Activated B cell treated with CpG ODN at 0.5 μM for 24 hours (primary cell): ENCODE results near the gene PLEKHG2. TPM values are rescaled to one million over a fixed set of nuclear protein-coding genes. Genes with fewer than 3 reads are reported as not detected.

Experiments
- ATAC-seq: fragments of 200-7000 bp; cut with Tn5 transposase; one replicate; pipeline ENCODE4 v1.10.0; 2021; ENCODE audit warnings: low read depth, mild to moderate bottlenecking, moderate library complexity
- CTCF ChIA-PET: fragments of 350-600 bp; sonication (Branson Sonifier 250); formaldehyde crosslinking; loops from one replicate; lab custom pipeline; 2021; ENCODE audit warnings: antibody characterized with exemption; lab: Charles Lee
- POLR2A ChIA-PET: fragments of 350-600 bp; sonication (Branson Sonifier 250); formaldehyde crosslinking; loops from one replicate; lab custom pipeline; 2021; ENCODE audit warnings: antibody characterized with exemption; lab: Charles Lee
- DNase-seq: peaks from one replicate; pipeline ENCODE4 v3.0.0; 2022
- H3K27ac Mint-ChIP-seq: one replicate; pipeline ENCODE4 v1.8.0; 2020; ENCODE audit warnings: mixed read lengths
- H3K27me3 Mint-ChIP-seq: one replicate; pipeline ENCODE4 v1.8.0; 2021; ENCODE audit warnings: mixed read lengths
- H3K36me3 Mint-ChIP-seq: one replicate; pipeline ENCODE4 v1.8.0; 2021; ENCODE audit warnings: low read depth, mixed read lengths
- H3K4me1 Mint-ChIP-seq: one replicate; pipeline ENCODE4 v1.8.0; 2021; ENCODE audit warnings: mixed read lengths
- H3K4me3 Mint-ChIP-seq: one replicate; pipeline ENCODE4 v1.8.0; 2020; ENCODE audit warnings: mild to moderate bottlenecking, mixed read lengths
- H3K9me3 Mint-ChIP-seq: one replicate; pipeline ENCODE4 v1.8.0; 2020; ENCODE audit warnings: mixed read lengths
- CTCF ChIP-seq: fragments of 200-600 bp; IDR thresholded peaks from one replicate; pipeline ENCODE4 v1.8.0; 2022; ENCODE audit warnings: antibody characterized with exemption, mild to moderate bottlenecking
- intact Hi-C: fragments of 100-400 bp; cut with micrococcal nuclease; formaldehyde crosslinking; loops from one replicate; pipeline ENCODE4 v1.15.1; 2024
- total RNA-seq: library from RNA; stranded (reverse); gene quantifications from 2 replicates; pipeline ENCODE4 v1.2.3, GENCODE V29; 2022

The PLEKHG2 gene
- total RNA-seq, 1 donor from 2014 or later, result 125 TPM

- TF ChIP-seq CTCF, result no peak
- ATAC-seq (no peak), DNase-seq (no peak)
- no peak overlapping the region for H3K27ac Mint-ChIP-seq
- intact Hi-C loops, result no loop called here
- no peaks in the 10 kb centered on the region for H3K27me3 Mint-ChIP-seq
- H3K4me3 Mint-ChIP-seq, result no peak overlapping the region
- POLR2A ChIA-PET, result no interaction called here
- H3K36me3 Mint-ChIP-seq, result peaks cover 88% of the 10 kb centered on the region
- H3K4me1 Mint-ChIP-seq, result no peaks in the 10 kb centered on the region
- no peaks in the 10 kb centered on the region for H3K9me3 Mint-ChIP-seq
- CTCF ChIA-PET, result no interaction called here
Measured at GRCh38 chr19:39472746-39473442, 60.4 kb downstream of the PLEKHG2 start.

GRCh38 chr19:39473443-39473960 lies 61.0 kb downstream of the PLEKHG2 start:
- Mint-ChIP-seq H3K36me3 (peaks cover 82% of the 10 kb centered on the region), H3K9me3 (no peaks in the 10 kb centered on the region), H3K27me3 (no peaks in the 10 kb centered on the region), H3K27ac (no peak overlapping the region), H3K4me1 (no peaks in the 10 kb centered on the region), H3K4me3 (no peak overlapping the region)
- ATAC-seq, result no peak
- no peak for TF ChIP-seq CTCF
- ChIA-PET CTCF (interaction anchor here (0.6 to 1.7 kb wide), 9 partner anchors 8 to 213 kb away, joined by 3 to 17 read pairs (median 3); partner anchors contain the start of gene EID2B), POLR2A (interaction anchor here (0.9 kb wide), 1 partner anchor 59 kb away, joined by 3 read pairs; the partner anchor contains the start of gene EID2B)
- intact Hi-C loops, result no loop called here
- no peak for DNase-seq

DNA sequence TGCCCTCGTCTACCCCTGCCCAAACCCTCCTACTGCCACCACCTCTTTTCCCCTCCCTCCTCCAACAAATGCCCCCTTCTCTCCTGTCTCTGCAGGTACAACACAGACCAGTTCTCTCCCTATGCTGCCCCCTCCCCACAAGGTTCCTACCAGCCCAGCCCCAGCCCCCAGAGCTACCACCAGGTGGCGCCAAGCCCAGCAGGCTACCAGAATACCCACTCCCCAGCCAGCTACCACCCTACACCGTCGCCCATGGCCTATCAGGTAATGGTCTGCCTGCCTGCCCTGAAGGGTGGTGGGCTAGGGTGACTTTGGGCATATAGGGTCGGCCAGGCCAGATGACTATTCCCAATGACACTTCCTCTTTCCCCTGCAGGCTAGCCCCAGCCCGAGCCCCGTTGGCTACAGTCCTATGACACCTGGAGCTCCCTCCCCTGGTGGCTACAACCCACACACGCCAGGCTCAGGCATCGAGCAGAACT lies 61.7 kb downstream of the PLEKHG2 start:
- ChIA-PET POLR2A (interaction anchor here (0.9 to 1.3 kb wide), 2 partner anchors 29 to 58 kb away, joined by 3 to 7 read pairs; partner anchors contain the start of genes EID2B and SUPT5H), CTCF (interaction anchor here (0.6 to 1.7 kb wide), 18 partner anchors 9 to 214 kb away, joined by 3 to 17 read pairs (median 3); partner anchors contain the start of genes EID2B, PLEKHG2 and SUPT5H)
- H3K27ac Mint-ChIP-seq, result no peak overlapping the region
- no peaks in the 10 kb centered on the region for H3K4me1 Mint-ChIP-seq
- intact Hi-C loops, result loop anchor here (1.0 to 2.0 kb wide), 2 partner anchors 58 to 77 kb away; partner anchors contain the start of gene EID2B
- no peak for TF ChIP-seq CTCF
- H3K36me3 Mint-ChIP-seq, result peaks cover 75% of the 10 kb centered on the region
- ATAC-seq, result peak; percentile 88
- no peak overlapping the region for H3K4me3 Mint-ChIP-seq
- H3K9me3 Mint-ChIP-seq, result no peaks in the 10 kb centered on the region
- DNase-seq, result peak; percentile 71
- no peaks in the 10 kb centered on the region for H3K27me3 Mint-ChIP-seq

- intact Hi-C loops, result loop anchor here (2.0 kb wide), 1 partner anchor 79 kb away; no protein-coding TSS in a partner anchor
- Mint-ChIP-seq H3K9me3 (no peaks in the 10 kb centered on the region), H3K36me3 (peaks cover 60% of the 10 kb centered on the region), H3K4me1 (peaks cover 12% of the 10 kb centered on the region), H3K4me3 (no peak overlapping the region), H3K27ac (no peak overlapping the region), H3K27me3 (no peaks in the 10 kb centered on the region)
- ATAC-seq (no peak), DNase-seq (no peak)
- no peak for TF ChIP-seq CTCF
- CTCF ChIA-PET, result interaction anchor here (1.0 to 1.7 kb wide), 2 partner anchors 22 to 55 kb away, joined by 4 read pairs; no protein-coding TSS in a partner anchor
- POLR2A ChIA-PET, result interaction anchor here (1.1 to 1.2 kb wide), 2 partner anchors 31 to 78 kb away, joined by 3 to 5 read pairs; partner anchors contain the start of gene SUPT5H
Measured at GRCh38 chr19:39475748-39476147, 63.3 kb downstream of the PLEKHG2 start.

Other genes with a start within 250 kb of the PLEKHG2 start
- gene NCCRP1, start 215.7 kb upstream of the PLEKHG2 start, total RNA-seq, result not detected in 2 replicates
- not detected in 2 replicates for gene SYCN, start 208.4 kb upstream of the PLEKHG2 start, total RNA-seq
- not detected in 2 replicates for gene IFNL3, start 167.7 kb upstream of the PLEKHG2 start, total RNA-seq
- not detected in 2 replicates for gene IFNL4, start 163.8 kb upstream of the PLEKHG2 start, total RNA-seq
- not detected in 2 replicates for gene IFNL2, start 144.3 kb upstream of the PLEKHG2 start, total RNA-seq
- gene IFNL1, start 116.3 kb upstream of the PLEKHG2 start, total RNA-seq, result not detected in 2 replicates
- 0.58 and 0.71 TPM in 2 replicates for gene LRFN1, start 91.8 kb upstream of the PLEKHG2 start, total RNA-seq
- 149 and 168 TPM in 2 replicates for gene GMFG, start 76.6 kb upstream of the PLEKHG2 start, total RNA-seq
- gene SAMD4B, start 70.2 kb upstream of the PLEKHG2 start, total RNA-seq, result 53.0 and 60.7 TPM in 2 replicates
- gene PAF1, start 21.6 kb upstream of the PLEKHG2 start, total RNA-seq, result 50.3 and 52.4 TPM in 2 replicates
- gene MED29, start 21.3 kb upstream of the PLEKHG2 start, total RNA-seq, result 38.0 and 39.0 TPM in 2 replicates
- 167 and 206 TPM in 2 replicates for gene ZFP36, start 5.8 kb upstream of the PLEKHG2 start, total RNA-seq
- gene RPS16, start 23.3 kb downstream of the PLEKHG2 start, total RNA-seq, result 4,002 and 4,656 TPM in 2 replicates
- 184 and 200 TPM in 2 replicates for gene SUPT5H, start 32.9 kb downstream of the PLEKHG2 start, total RNA-seq
- 63.8 and 68.9 TPM in 2 replicates for gene TIMM50, start 68.2 kb downstream of the PLEKHG2 start, total RNA-seq
- 0.53 and 0.73 TPM in 2 replicates for gene DLL3, start 86.3 kb downstream of the PLEKHG2 start, total RNA-seq
- not detected in 2 replicates for gene SELENOV, start 102.5 kb downstream of the PLEKHG2 start, total RNA-seq
- gene EID2B, start 120.2 kb downstream of the PLEKHG2 start, total RNA-seq, result 3.3 and 4.0 TPM in 2 replicates
- 11.4 and 11.5 TPM in 2 replicates for gene EID2, start 127.5 kb downstream of the PLEKHG2 start, total RNA-seq
- gene LGALS13, start 189.9 kb downstream of the PLEKHG2 start, total RNA-seq, result not detected in 2 replicates
- not detected in 2 replicates for gene LGALS16, start 243.2 kb downstream of the PLEKHG2 start, total RNA-seq